OCI-LY1 (cell line): Measurements from ENCODE around the gene RNF150.

Experiments used
- H2AFZ ChIP-seq: fragments of 200-600 bp; sonication (generic), shearing (Covaris generic); 2 replicates; pipeline ENCODE4 v1.6.0; 2014; ENCODE audit warnings: antibody characterized with exemption, mild to moderate bottlenecking, low read length
- H3F3A ChIP-seq: fragments of 200-600 bp; sonication (generic), shearing (Covaris generic); 2 replicates; pipeline ENCODE4 v1.6.0; 2014; ENCODE audit warnings: mild to moderate bottlenecking, antibody characterized with exemption, low read length, moderate library complexity; ENCODE audit not compliant: insufficient read depth
- H3K27ac ChIP-seq: fragments of 200-600 bp; sonication (generic); 2 replicates; pipeline ENCODE4 v1.5.1; 2014; ENCODE audit warnings: low read length, mixed run types, mild to moderate bottlenecking, low read depth; ENCODE audit not compliant: poor library complexity, severe bottlenecking
- H3K27me3 ChIP-seq: fragments of 200-600 bp; sonication (generic); 2 replicates; pipeline ENCODE4 v1.6.0; 2014; ENCODE audit warnings: antibody characterized with exemption, mild to moderate bottlenecking, low read length, moderate library complexity; ENCODE audit not compliant: insufficient read depth
- H3K36me3 ChIP-seq: fragments of 200-600 bp; sonication (generic); 2 replicates; pipeline ENCODE4 v1.6.1; 2014; ENCODE audit warnings: mild to moderate bottlenecking, antibody characterized with exemption, low read length, moderate library complexity, mixed read lengths; ENCODE audit not compliant: insufficient read depth
- H3K4me1 ChIP-seq: fragments of 200-600 bp; sonication (generic); 2 replicates; pipeline ENCODE4 v1.5.1; 2014; ENCODE audit warnings: mild to moderate bottlenecking, low read length, moderate library complexity; ENCODE audit not compliant: insufficient read depth, severe bottlenecking
- H3K4me2 ChIP-seq: fragments of 200-600 bp; sonication (generic), shearing (Covaris generic); 2 replicates; pipeline ENCODE4 v1.6.1; 2014; ENCODE audit warnings: low read length
- H3K4me3 ChIP-seq: fragments of 200-600 bp; sonication (generic); 2 replicates; pipeline ENCODE4 v1.5.1; 2014; ENCODE audit warnings: low read length, low read depth, mild to moderate bottlenecking, mixed read lengths; ENCODE audit not compliant: poor library complexity, severe bottlenecking
- H3K79me2 ChIP-seq: fragments of 200-600 bp; shearing (Covaris generic); 2 replicates; pipeline ENCODE4 v1.6.1; 2016; ENCODE audit warnings: mixed run types, low read length, mixed read lengths; ENCODE audit not compliant: insufficient read depth
- H3K9ac ChIP-seq: fragments of 200-600 bp; sonication (generic), shearing (Covaris generic); 2 replicates; pipeline ENCODE4 v1.6.1; 2014; ENCODE audit warnings: mild to moderate bottlenecking, low read length, mixed read lengths
- H3K9me2 ChIP-seq: fragments of 200-600 bp; sonication (generic), shearing (Covaris generic); 2 replicates; pipeline ENCODE4 v1.6.1; 2014; ENCODE audit warnings: low read depth, mild to moderate bottlenecking, low read length, mixed read lengths
- H3K9me3 ChIP-seq: fragments of 200-600 bp; shearing (Covaris generic); 2 replicates; pipeline ENCODE4 v1.6.1; 2014; ENCODE audit warnings: low read length, mixed read lengths
- H4K20me1 ChIP-seq: fragments of 200-600 bp; sonication (generic), shearing (Covaris generic); 2 replicates; pipeline ENCODE4 v1.6.0; 2016; ENCODE audit warnings: mild to moderate bottlenecking, low read length; ENCODE audit not compliant: insufficient read depth
- EZH2 ChIP-seq: fragments of 200-600 bp; sonication (generic), shearing (Covaris generic); IDR thresholded peaks from 2 replicates; pipeline ENCODE4 v1.8.0; 2017; ENCODE audit warnings: borderline replicate concordance, mixed run types, mild to moderate bottlenecking, antibody characterized with exemption, low read length, moderate library complexity, mixed read lengths
- TF ChIP-seq, protein P1 (sequence below): fragments of 200-600 bp; sonication (generic), shearing (Covaris generic); IDR thresholded peaks from 2 replicates; pipeline ENCODE4 v1.5.1; 2017; ENCODE audit warnings: mild to moderate bottlenecking, antibody characterized with exemption, low read length, moderate library complexity, mixed read lengths

RNF150 gene

DNA sequence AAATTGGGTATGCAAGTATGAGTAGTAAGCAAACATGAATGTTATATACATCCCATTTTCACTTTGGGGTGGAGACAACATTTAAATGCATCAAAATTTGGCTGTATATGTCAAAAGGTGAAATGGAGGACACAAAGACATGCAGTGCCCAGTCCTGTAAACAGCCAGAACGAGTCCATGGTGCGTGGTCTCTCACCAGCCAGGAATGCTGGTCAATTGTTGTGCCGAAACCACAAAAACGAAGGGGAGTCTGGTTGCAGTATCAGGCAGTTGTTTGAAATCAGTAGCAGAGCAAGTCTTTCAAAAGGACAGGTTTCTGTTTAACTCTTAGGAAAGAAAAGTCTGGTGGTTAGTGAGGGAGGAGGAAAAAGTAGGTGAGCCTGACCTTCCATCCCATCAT is 22.3 kb upstream of the RNF150 start:
- no peak overlapping the region for H3K4me2 ChIP-seq
- H3K9me3 ChIP-seq, result no peaks in the 10 kb centered on the region
- H3K27ac ChIP-seq, result no peak overlapping the region
- H3K9me2 ChIP-seq, result no peaks in the 10 kb centered on the region
- H3K79me2 ChIP-seq, result no peaks in the 10 kb centered on the region
- TF ChIP-seq, protein P1, sequence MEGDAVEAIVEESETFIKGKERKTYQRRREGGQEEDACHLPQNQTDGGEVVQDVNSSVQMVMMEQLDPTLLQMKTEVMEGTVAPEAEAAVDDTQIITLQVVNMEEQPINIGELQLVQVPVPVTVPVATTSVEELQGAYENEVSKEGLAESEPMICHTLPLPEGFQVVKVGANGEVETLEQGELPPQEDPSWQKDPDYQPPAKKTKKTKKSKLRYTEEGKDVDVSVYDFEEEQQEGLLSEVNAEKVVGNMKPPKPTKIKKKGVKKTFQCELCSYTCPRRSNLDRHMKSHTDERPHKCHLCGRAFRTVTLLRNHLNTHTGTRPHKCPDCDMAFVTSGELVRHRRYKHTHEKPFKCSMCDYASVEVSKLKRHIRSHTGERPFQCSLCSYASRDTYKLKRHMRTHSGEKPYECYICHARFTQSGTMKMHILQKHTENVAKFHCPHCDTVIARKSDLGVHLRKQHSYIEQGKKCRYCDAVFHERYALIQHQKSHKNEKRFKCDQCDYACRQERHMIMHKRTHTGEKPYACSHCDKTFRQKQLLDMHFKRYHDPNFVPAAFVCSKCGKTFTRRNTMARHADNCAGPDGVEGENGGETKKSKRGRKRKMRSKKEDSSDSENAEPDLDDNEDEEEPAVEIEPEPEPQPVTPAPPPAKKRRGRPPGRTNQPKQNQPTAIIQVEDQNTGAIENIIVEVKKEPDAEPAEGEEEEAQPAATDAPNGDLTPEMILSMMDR, result no peak
- no peak for TF ChIP-seq EZH2
- H2AFZ ChIP-seq, result no peak overlapping the region
- no peak overlapping the region for H3K4me3 ChIP-seq
- H3K27me3 ChIP-seq, result no peaks in the 10 kb centered on the region
- no peak overlapping the region for H3K9ac ChIP-seq
- H3F3A ChIP-seq, result no peaks in the 10 kb centered on the region
- no peaks in the 10 kb centered on the region for H3K4me1 ChIP-seq
- H3K36me3 ChIP-seq, result no peaks in the 10 kb centered on the region
- H4K20me1 ChIP-seq, result no peaks in the 10 kb centered on the region

DNA sequence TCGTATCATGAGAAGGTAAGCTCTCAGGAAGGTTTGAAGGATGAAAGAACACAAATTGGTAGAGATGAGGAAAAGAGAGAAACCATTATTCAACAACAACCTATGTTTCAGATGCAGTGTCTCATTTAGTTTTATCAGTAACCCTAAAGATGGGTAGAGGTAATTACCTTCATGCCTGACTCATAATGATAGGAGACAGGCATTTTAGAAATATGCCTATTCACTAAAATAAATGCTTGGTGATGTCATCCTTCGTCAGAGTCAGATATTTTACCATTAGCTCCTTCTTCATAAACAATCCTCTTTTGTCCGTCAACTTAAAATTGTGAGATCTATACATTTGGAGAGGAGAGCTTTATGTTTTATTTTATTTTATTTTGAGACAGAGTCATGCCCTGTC is 21.5 kb upstream of the RNF150 start:
- H3K4me1 ChIP-seq, result no peaks in the 10 kb centered on the region
- H3K27ac ChIP-seq, result no peak overlapping the region
- H2AFZ ChIP-seq, result no peak overlapping the region
- H3K9me3 ChIP-seq, result no peaks in the 10 kb centered on the region
- H3K9me2 ChIP-seq, result no peaks in the 10 kb centered on the region
- H3K9ac ChIP-seq, result no peak overlapping the region
- no peak for TF ChIP-seq EZH2
- TF ChIP-seq, protein P1, result no peak
- no peaks in the 10 kb centered on the region for H3F3A ChIP-seq
- no peak overlapping the region for H3K4me2 ChIP-seq
- no peaks in the 10 kb centered on the region for H3K36me3 ChIP-seq
- H3K27me3 ChIP-seq, result no peaks in the 10 kb centered on the region
- H3K4me3 ChIP-seq, result no peak overlapping the region
- H4K20me1 ChIP-seq, result no peaks in the 10 kb centered on the region
- H3K79me2 ChIP-seq, result no peaks in the 10 kb centered on the region

GRCh38 chr4:141153751-141154510 is 20.7 kb upstream of the RNF150 start:
- H3K4me3 ChIP-seq, result no peak overlapping the region
- H3K27ac ChIP-seq, result no peak overlapping the region
- no peaks in the 10 kb centered on the region for H3K79me2 ChIP-seq
- H3F3A ChIP-seq, result no peaks in the 10 kb centered on the region
- no peak overlapping the region for H2AFZ ChIP-seq
- no peaks in the 10 kb centered on the region for H4K20me1 ChIP-seq
- no peaks in the 10 kb centered on the region for H3K36me3 ChIP-seq
- H3K9me3 ChIP-seq, result no peaks in the 10 kb centered on the region
- H3K27me3 ChIP-seq, result no peaks in the 10 kb centered on the region
- no peak overlapping the region for H3K4me2 ChIP-seq
- H3K4me1 ChIP-seq, result no peaks in the 10 kb centered on the region
- no peak overlapping the region for H3K9ac ChIP-seq
- no peak for TF ChIP-seq EZH2
- TF ChIP-seq, protein P1, result no peak
- no peaks in the 10 kb centered on the region for H3K9me2 ChIP-seq
